ENCODE measurements around the gene PRKRIP1. TPM values are rescaled to one million over a fixed set of nuclear protein-coding genes. Genes with fewer than 3 reads are reported as not detected.

Gene PRKRIP1
- total RNA-seq, 6 experiments from 2014 or later = 6.1 to 9.8 (median 8.9) TPM

DNA sequence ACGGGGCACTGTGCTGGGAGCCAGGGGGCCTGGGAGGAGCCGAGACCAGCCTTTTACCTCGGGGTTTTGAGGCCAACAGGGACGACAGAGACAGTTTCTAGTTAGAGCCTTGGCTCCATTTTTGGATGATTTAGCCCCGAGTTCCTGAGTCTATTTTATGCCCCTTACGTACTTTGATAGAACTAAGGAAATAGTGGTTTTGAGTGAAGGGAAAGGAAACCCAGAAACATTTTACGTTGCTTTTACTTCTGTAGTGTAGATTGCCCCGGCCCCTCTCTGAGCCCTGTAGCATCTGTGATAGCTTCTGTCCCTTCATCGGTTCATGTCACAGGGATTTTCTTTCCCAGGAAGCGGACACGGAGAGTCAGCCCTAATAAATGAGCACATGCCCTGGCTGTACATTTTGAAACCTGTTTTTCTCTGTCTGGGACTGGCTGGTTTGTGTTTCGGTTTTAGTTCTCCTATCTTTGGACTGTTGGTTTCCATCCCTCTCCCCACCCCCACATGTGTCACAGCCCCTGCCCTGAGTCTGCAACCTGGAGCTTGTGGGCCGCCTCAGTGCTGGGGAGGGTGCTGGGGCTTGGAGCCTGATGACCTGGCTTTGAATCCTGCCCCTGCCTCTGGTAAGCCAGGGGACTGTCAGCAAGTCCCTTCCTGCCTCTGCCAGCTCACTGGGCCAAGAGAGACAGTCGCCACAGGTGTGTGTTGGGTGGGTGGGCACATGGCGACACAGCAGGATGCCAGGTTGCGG, 30.3 kb downstream of the PRKRIP1 start:
- Histone ChIP-seq H3K36me3 (peaks cover 0 to 12% (median 0%) of the 10 kb centered on the region in 4 donors), H3K4me1 (no peaks in the 10 kb centered on the region), H3K9me3 (no peaks in the 10 kb centered on the region), H3K27me3 (no peaks in the 10 kb centered on the region), H3K27ac (peak overlapping the region; percentile 31 to 65 (median 55)), H3K4me3 (no peak overlapping the region)
- TF ChIP-seq, protein P1, sequence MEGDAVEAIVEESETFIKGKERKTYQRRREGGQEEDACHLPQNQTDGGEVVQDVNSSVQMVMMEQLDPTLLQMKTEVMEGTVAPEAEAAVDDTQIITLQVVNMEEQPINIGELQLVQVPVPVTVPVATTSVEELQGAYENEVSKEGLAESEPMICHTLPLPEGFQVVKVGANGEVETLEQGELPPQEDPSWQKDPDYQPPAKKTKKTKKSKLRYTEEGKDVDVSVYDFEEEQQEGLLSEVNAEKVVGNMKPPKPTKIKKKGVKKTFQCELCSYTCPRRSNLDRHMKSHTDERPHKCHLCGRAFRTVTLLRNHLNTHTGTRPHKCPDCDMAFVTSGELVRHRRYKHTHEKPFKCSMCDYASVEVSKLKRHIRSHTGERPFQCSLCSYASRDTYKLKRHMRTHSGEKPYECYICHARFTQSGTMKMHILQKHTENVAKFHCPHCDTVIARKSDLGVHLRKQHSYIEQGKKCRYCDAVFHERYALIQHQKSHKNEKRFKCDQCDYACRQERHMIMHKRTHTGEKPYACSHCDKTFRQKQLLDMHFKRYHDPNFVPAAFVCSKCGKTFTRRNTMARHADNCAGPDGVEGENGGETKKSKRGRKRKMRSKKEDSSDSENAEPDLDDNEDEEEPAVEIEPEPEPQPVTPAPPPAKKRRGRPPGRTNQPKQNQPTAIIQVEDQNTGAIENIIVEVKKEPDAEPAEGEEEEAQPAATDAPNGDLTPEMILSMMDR (IDR thresholded peaks at IDR 0.05) = no peak
- TF ChIP-seq POLR2A (IDR thresholded peaks at IDR 0.05) = no peak
- DNase-seq = peak in 1 of 3 donors; percentile 68
- 54% methylated on average over 13 of the region's 16 CpGs for WGBS (ENCODE audit: insufficient coverage, low coverage, low lambda C conversion rate, missing lambda C conversion rate)
- intact Hi-C loops (cut with DNase I) = no loop called here
- ATAC-seq = peak; percentile 46 to 66 (median 48)

- Histone ChIP-seq H3K27ac (peak overlapping the region in 2 of 3 donors; percentile 55 to 65), H3K9me3 (no peaks in the 10 kb centered on the region), H3K27me3 (no peaks in the 10 kb centered on the region), H3K4me3 (no peak overlapping the region), H3K4me1 (peaks cover 0 to 2% (median 0%) of the 10 kb centered on the region in 4 donors), H3K36me3 (peaks cover 0 to 9% (median 0%) of the 10 kb centered on the region in 4 donors)
- ATAC-seq (no peak), DNase-seq (no peak)
- intact Hi-C loops (cut with DNase I) = no loop called here
- WGBS (ENCODE audit: insufficient coverage, low coverage, low lambda C conversion rate, missing lambda C conversion rate) = 82% methylated on average over 5 of the region's 5 CpGs
- TF ChIP-seq, protein P1 (IDR thresholded peaks at IDR 0.05) = no peak
- no peak for TF ChIP-seq POLR2A (IDR thresholded peaks at IDR 0.05)
These were observed 30.8 kb downstream of the PRKRIP1 start for GRCh38 chr7:102427019-102427405.

DNA sequence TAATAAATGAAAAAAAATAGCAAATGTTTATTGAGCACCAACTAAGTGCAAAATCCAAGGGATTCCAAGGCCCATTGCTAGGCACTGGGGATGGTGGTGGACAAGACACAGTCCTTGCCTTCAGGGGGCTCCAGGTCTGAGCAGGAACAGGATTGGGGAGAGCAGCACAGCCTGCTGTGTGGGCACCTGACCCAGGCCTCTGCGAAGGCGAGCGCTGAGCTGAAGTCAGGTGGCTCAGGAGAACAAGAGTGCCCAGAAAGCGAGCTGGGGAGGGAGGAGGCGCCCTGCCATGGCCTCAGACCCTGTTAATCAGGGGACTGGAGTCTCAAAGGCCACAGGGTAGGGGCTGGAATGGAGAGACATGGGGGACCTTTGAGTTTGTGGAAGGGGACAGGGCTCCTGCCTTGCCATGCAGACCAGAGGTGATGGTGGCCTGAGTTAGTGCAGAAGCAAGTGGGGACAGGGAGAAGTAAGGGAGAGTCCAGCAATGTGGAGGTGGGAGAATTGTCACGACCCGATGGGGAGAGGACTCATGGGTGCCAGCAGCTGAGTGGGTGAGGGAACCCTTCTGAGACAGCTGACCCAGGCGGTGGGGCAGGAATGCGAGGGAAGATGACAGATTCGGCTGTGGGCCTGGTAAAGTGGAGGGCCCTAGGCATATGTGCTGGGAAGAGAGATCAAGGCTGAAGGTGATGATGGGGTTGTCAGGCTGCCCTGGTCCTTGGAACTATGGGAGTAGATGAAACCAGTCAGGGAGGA, 33.2 kb downstream of the PRKRIP1 start:
- TF ChIP-seq, protein P1 (IDR thresholded peaks at IDR 0.05) = no peak
- no peak for TF ChIP-seq POLR2A (IDR thresholded peaks at IDR 0.05)
- no peak overlapping the region for H3K4me3 ChIP-seq
- ATAC-seq (no peak), DNase-seq (no peak)
- no peak overlapping the region for H3K27ac ChIP-seq
- peaks cover 0 to 9% (median 0%) of the 10 kb centered on the region in 4 donors for H3K36me3 ChIP-seq
- intact Hi-C loops (cut with DNase I) = no loop called here
- H3K4me1 ChIP-seq = peaks cover 0 to 22% (median 3%) of the 10 kb centered on the region in 4 donors
- no peaks in the 10 kb centered on the region for H3K9me3 ChIP-seq
- WGBS (ENCODE audit: insufficient coverage, low coverage, low lambda C conversion rate, missing lambda C conversion rate) = 83% methylated on average over 6 of the region's 10 CpGs
- H3K27me3 ChIP-seq = no peaks in the 10 kb centered on the region

- Histone ChIP-seq H3K27me3 (no peaks in the 10 kb centered on the region), H3K4me1 (peaks cover 0 to 24% (median 3%) of the 10 kb centered on the region in 4 donors), H3K4me3 (no peak overlapping the region), H3K27ac (peak overlapping the region in 2 of 3 donors; percentile 36 to 56), H3K9me3 (no peaks in the 10 kb centered on the region), H3K36me3 (no peaks in the 10 kb centered on the region)
- 44% methylated on average over 12 of the region's 17 CpGs for WGBS (ENCODE audit: insufficient coverage, low coverage, low lambda C conversion rate, missing lambda C conversion rate)
- DNase-seq = no peak
- ATAC-seq = peak in 1 of 4 donors; percentile 8
- intact Hi-C loops (cut with DNase I) = no loop called here
- TF ChIP-seq, protein P1 (IDR thresholded peaks at IDR 0.05) = no peak
- TF ChIP-seq POLR2A (IDR thresholded peaks at IDR 0.05) = no peak
These were observed 35.6 kb downstream of the PRKRIP1 start for GRCh38 chr7:102431617-102432298.
